ENCODE data around the gene PRKAR2B. TPM values are rescaled to one million over a fixed set of nuclear protein-coding genes. Genes with fewer than 3 reads are reported as not detected.
"Not testable (repeated sequence)": the region's sequence is repeated elsewhere in the genome, so short reads cannot be mapped to it uniquely, and the experiment has no call there.

Gene PRKAR2B
- total RNA-seq, 4 donors from 2014 or later = 33.1 to 54.6 (median 51.5) TPM

- Histone ChIP-seq H3K4me3 (no peak overlapping the region), H3K36me3 (no peaks in the 10 kb centered on the region), H3K9me3 (no peaks in the 10 kb centered on the region), H3K4me1 (no peaks in the 10 kb centered on the region), H3K27ac (no peak overlapping the region), H3K27me3 (no peaks in the 10 kb centered on the region)
- no peak for DNase-seq (ENCODE audit: low spot score in 2 of 2)
- TF ChIP-seq EP300 (IDR thresholded peaks at IDR 0.05) = no peak
- no peak for TF ChIP-seq POLR2A (IDR thresholded peaks at IDR 0.05)
- no peak for TF ChIP-seq CTCF (IDR thresholded peaks at IDR 0.05)
Observed at GRCh38 chr7:107035446-107035845, 9.1 kb upstream of the PRKAR2B start.

GRCh38 chr7:107036535-107036934, 8.0 kb upstream of the PRKAR2B start:
- Histone ChIP-seq H3K4me1 (no peaks in the 10 kb centered on the region), H3K27ac (no peak overlapping the region), H3K27me3 (no peaks in the 10 kb centered on the region), H3K4me3 (no peak overlapping the region), H3K36me3 (no peaks in the 10 kb centered on the region), H3K9me3 (no peaks in the 10 kb centered on the region)
- WGBS, 2 donors = 76 to 96% methylated on average over 4 of the region's 4 CpGs
- no peak for DNase-seq (ENCODE audit: low spot score in 2 of 2)
- no peak for TF ChIP-seq POLR2A (IDR thresholded peaks at IDR 0.05)
- TF ChIP-seq CTCF (IDR thresholded peaks at IDR 0.05) = no peak

- DNase-seq (ENCODE audit: low spot score in 2 of 2) = no peak
- Histone ChIP-seq H3K36me3 (no peaks in the 10 kb centered on the region), H3K4me1 (no peaks in the 10 kb centered on the region), H3K4me3 (no peak overlapping the region), H3K27me3 (no peaks in the 10 kb centered on the region), H3K9me3 (no peaks in the 10 kb centered on the region), H3K27ac (peak overlapping the region in 1 of 4 donors; percentile 17)
- WGBS, 2 donors = 73 to 85% methylated on average over 3 of the region's 3 CpGs
- TF ChIP-seq EP300 (IDR thresholded peaks at IDR 0.05) (no peak), POLR2A (IDR thresholded peaks at IDR 0.05) (no peak), CTCF (IDR thresholded peaks at IDR 0.05) (no peak)
Observed at GRCh38 chr7:107037717-107038603, 6.5 kb upstream of the PRKAR2B start.

GRCh38 chr7:107039199-107039900, 5.2 kb upstream of the PRKAR2B start:
- TF ChIP-seq EP300 (IDR thresholded peaks at IDR 0.05) (no peak), CTCF (IDR thresholded peaks at IDR 0.05) (no peak), POLR2A (IDR thresholded peaks at IDR 0.05) (no peak)

GRCh38 chr7:107041097-107041496, 3.4 kb upstream of the PRKAR2B start:
- no peak overlapping the region for H3K27ac ChIP-seq
- 64 to 65% methylated on average over 2 of the region's 2 CpGs for WGBS, 2 donors
- H3K4me1 ChIP-seq = peaks cover 0 to 18% (median 3%) of the 10 kb centered on the region in 4 donors
- no peak for TF ChIP-seq EP300 (IDR thresholded peaks at IDR 0.05)
- TF ChIP-seq POLR2A (IDR thresholded peaks at IDR 0.05) = no peak
- TF ChIP-seq CTCF (IDR thresholded peaks at IDR 0.05) = no peak
- H3K27me3 ChIP-seq = no peaks in the 10 kb centered on the region
- no peaks in the 10 kb centered on the region for H3K9me3 ChIP-seq
- no peaks in the 10 kb centered on the region for H3K36me3 ChIP-seq
- H3K4me3 ChIP-seq = no peak overlapping the region
- no peak for DNase-seq (ENCODE audit: low spot score in 2 of 2)

More at GRCh38 chr7:107039199-107039900, 5.2 kb upstream of the PRKAR2B start:
- no peaks in the 10 kb centered on the region for H3K9me3 ChIP-seq
- 86 to 93% methylated on average over 2 of the region's 2 CpGs for WGBS, 2 donors
- DNase-seq (ENCODE audit: low spot score in 2 of 2) = no peak
- peaks cover 0 to 7% (median 0%) of the 10 kb centered on the region in 4 donors for H3K4me1 ChIP-seq
- no peaks in the 10 kb centered on the region for H3K27me3 ChIP-seq
- no peaks in the 10 kb centered on the region for H3K36me3 ChIP-seq
- no peak overlapping the region for H3K4me3 ChIP-seq
- no peak overlapping the region for H3K27ac ChIP-seq

GRCh38 chr7:107041764-107042163, 2.7 kb upstream of the PRKAR2B start:
- H3K27ac ChIP-seq, H3K36me3 ChIP-seq: not testable (repeated sequence)
- WGBS, 2 donors = 88% methylated on average over 4 of the region's 4 CpGs

GRCh38 chr7:107042326-107042910, 2.1 kb upstream of the PRKAR2B start:
- not testable (repeated sequence) for H3K9me3 ChIP-seq; H3K4me3 ChIP-seq; H3K27me3 ChIP-seq; DNase-seq (ENCODE audit: low spot score in 2 of 2); H3K27ac ChIP-seq; H3K36me3 ChIP-seq
- H3K4me1 ChIP-seq = peaks cover 0 to 26% (median 5%) of the 10 kb centered on the region in 4 donors
- WGBS, 2 donors = 95 to 96% methylated on average over 16 to 43 of the region's 43 CpGs

More at GRCh38 chr7:107041764-107042163, 2.7 kb upstream of the PRKAR2B start:
- not testable (repeated sequence) for H3K4me3 ChIP-seq; DNase-seq (ENCODE audit: low spot score in 2 of 2); H3K27me3 ChIP-seq; H3K9me3 ChIP-seq
- H3K4me1 ChIP-seq = peaks cover 0 to 25% (median 5%) of the 10 kb centered on the region in 4 donors

All from tibial nerve (tissue), 4 donors.